Caco-2 (cell line): ENCODE data around the gene CTIF. TPM values are rescaled to one million over a fixed set of nuclear protein-coding genes. Genes with fewer than 3 reads are reported as not detected.

ENCODE experiments used
- BruUV-seq: library from RNA; stranded (reverse); fragments of 400-500 nt; replicated peaks from 2 replicates; lab custom pipeline; 2021; lab: Mats Ljungman, UMichigan
- CTCF ChIA-PET: fragments of 300-600 bp; sonication (Branson Sonifier 250); formaldehyde crosslinking; loops from one replicate; lab custom pipeline; 2022; ENCODE audit warnings: antibody characterized with exemption; lab: Charles Lee
- POLR2A ChIA-PET: fragments of 300-600 bp; sonication (Branson Sonifier 250); formaldehyde crosslinking; loops from one replicate; lab custom pipeline; 2022; ENCODE audit warnings: antibody characterized with exemption; lab: Charles Lee
- DNase-seq, 2 experiments: peaks; one replicate each; pipeline versions ENCODE4 v3.0.0 to v3.0.0-alpha.2; 2020 to 2022
- H3K27me3 ChIP-seq: replicated peaks from 2 replicates; pipeline ENCODE4 v1.6.0; 2011; ENCODE audit warnings: low read length; ENCODE audit not compliant: control insufficient read depth, insufficient read depth
- H3K36me3 ChIP-seq: 2 replicates; pipeline ENCODE4 v1.5.1; 2011; ENCODE audit warnings: low read length; ENCODE audit not compliant: control insufficient read depth, insufficient read depth
- H3K4me1 ChIP-seq: fragments of 250-450 bp; sonication (Bioruptor Pico); 2 replicates; pipeline ENCODE4 v1.5.1; 2020; ENCODE audit warnings: mild to moderate bottlenecking
- H3K4me3 ChIP-seq: 2 replicates; pipeline ENCODE4 v1.5.1; 2011; ENCODE audit warnings: low read depth, mild to moderate bottlenecking, control low read depth, low read length
- H3K9me3 ChIP-seq: fragments of 250-450 bp; sonication (Bioruptor Pico); 2 replicates; pipeline ENCODE4 v1.5.1; 2020; ENCODE audit warnings: mild to moderate bottlenecking, moderate library complexity
- H3K27ac Mint-ChIP-seq: one replicate; pipeline ENCODE4 v1.8.0; 2022; ENCODE audit warnings: mixed read lengths; ENCODE audit not compliant: unreplicated experiment
- H3K27me3 Mint-ChIP-seq: one replicate; pipeline ENCODE4 v1.8.0; 2022; ENCODE audit warnings: mixed read lengths; ENCODE audit not compliant: insufficient read depth, unreplicated experiment
- H3K36me3 Mint-ChIP-seq: one replicate; pipeline ENCODE4 v1.8.0; 2022; ENCODE audit warnings: mild to moderate bottlenecking, mixed read lengths; ENCODE audit not compliant: insufficient read depth, unreplicated experiment
- H3K4me1 Mint-ChIP-seq: one replicate; pipeline ENCODE4 v1.8.0; 2022; ENCODE audit warnings: low read depth, mixed read lengths; ENCODE audit not compliant: unreplicated experiment
- H3K4me3 Mint-ChIP-seq: one replicate; pipeline ENCODE4 v1.8.0; 2022; ENCODE audit warnings: mild to moderate bottlenecking, moderate library complexity, mixed read lengths; ENCODE audit not compliant: unreplicated experiment
- H3K9me3 Mint-ChIP-seq: one replicate; pipeline ENCODE4 v1.8.0; 2022; ENCODE audit warnings: mixed read lengths; ENCODE audit not compliant: unreplicated experiment
- CTCF ChIP-seq, 2 experiments: fragments of 200-600 bp in 1 of 2; IDR thresholded peaks; 1 replicate in 1 of 2; 2 replicates in 1 of 2; pipeline versions ENCODE4 v1.5.1 to v1.8.0; 2011 to 2022; ENCODE audit warnings: antibody characterized with exemption in 1 of 2, control low read depth in 1 of 2, inconsistent platforms in 1 of 2, low read depth in 1 of 2, low read length in 1 of 2, mild to moderate bottlenecking in 1 of 2, moderate library complexity in 1 of 2; ENCODE audit not compliant: insufficient read depth in 1 of 2, severe bottlenecking in 1 of 2, unreplicated experiment in 1 of 2
- intact Hi-C: fragments of 100-400 bp; cut with micrococcal nuclease; formaldehyde crosslinking; loops from one replicate; pipeline ENCODE4 v1.10.0; 2022; ENCODE audit not compliant: unreplicated experiment
- total RNA-seq: library from RNA; stranded (reverse); gene quantifications from 2 replicates; pipeline ENCODE4 v1.2.3, GENCODE V29; 2022

Gene CTIF
- total RNA-seq, 1 experiment from 2014 or later = 19.9 TPM

- no peaks in the 10 kb centered on the region for H3K9me3 ChIP-seq
- no peak for DNase-seq
- intact Hi-C loops = no loop called here
- H3K36me3 ChIP-seq = no peaks in the 10 kb centered on the region
- ChIA-PET POLR2A (no interaction called here), CTCF (no interaction called here)
- Mint-ChIP-seq H3K4me1 (peaks cover 1% of the 10 kb centered on the region), H3K27me3 (no peaks in the 10 kb centered on the region), H3K36me3 (no peaks in the 10 kb centered on the region), H3K4me3 (no peak overlapping the region), H3K9me3 (no peaks in the 10 kb centered on the region), H3K27ac (no peak overlapping the region)
- 0 out of 2 replicates have a peak, but pooled peaks cover under 1% of the 10 kb centered on the region for H3K4me1 ChIP-seq
- BruUV-seq = no TSS peak
- H3K27me3 ChIP-seq = no peaks in the 10 kb centered on the region
- TF ChIP-seq CTCF (IDR thresholded peaks at IDR 0.05; ENCODE audit: insufficient read depth in 1 of 2, low read depth in 1 of 2, low read length in 1 of 2, severe bottlenecking in 1 of 2, unreplicated experiment in 1 of 2) = no peak
- H3K4me3 ChIP-seq = no peak overlapping the region
These were observed 359.7 kb downstream of the CTIF start for GRCh38 chr18:48898521-48898920.

- Histone ChIP-seq H3K4me3 (no peak overlapping the region), H3K36me3 (no peaks in the 10 kb centered on the region), H3K4me1 (no peaks in the 10 kb centered on the region), H3K9me3 (no peaks in the 10 kb centered on the region), H3K27me3 (no peaks in the 10 kb centered on the region)
- H3K4me3 Mint-ChIP-seq = no peak overlapping the region
- no peaks in the 10 kb centered on the region for H3K27me3 Mint-ChIP-seq
- intact Hi-C loops = no loop called here
- no peak for DNase-seq
- no TSS peak for BruUV-seq
- H3K9me3 Mint-ChIP-seq = peaks cover 7% of the 10 kb centered on the region
- no peaks in the 10 kb centered on the region for H3K36me3 Mint-ChIP-seq
- ChIA-PET POLR2A (no interaction called here), CTCF (no interaction called here)
- no peaks in the 10 kb centered on the region for H3K4me1 Mint-ChIP-seq
- H3K27ac Mint-ChIP-seq = no peak overlapping the region
- no peak for TF ChIP-seq CTCF (IDR thresholded peaks at IDR 0.05; ENCODE audit: insufficient read depth in 1 of 2, low read depth in 1 of 2, low read length in 1 of 2, severe bottlenecking in 1 of 2, unreplicated experiment in 1 of 2)
These were observed 360.8 kb downstream of the CTIF start for GRCh38 chr18:48899558-48900174.

GRCh38 chr18:48900469-48900868, 361.6 kb downstream of the CTIF start:
- BruUV-seq = no TSS peak
- ChIA-PET CTCF (no interaction called here), POLR2A (no interaction called here)
- no peak for TF ChIP-seq CTCF (IDR thresholded peaks at IDR 0.05; ENCODE audit: insufficient read depth in 1 of 2, low read depth in 1 of 2, low read length in 1 of 2, severe bottlenecking in 1 of 2, unreplicated experiment in 1 of 2)
- Mint-ChIP-seq H3K4me3 (no peak overlapping the region), H3K36me3 (no peaks in the 10 kb centered on the region), H3K4me1 (no peaks in the 10 kb centered on the region), H3K27ac (no peak overlapping the region), H3K9me3 (peaks cover 15% of the 10 kb centered on the region), H3K27me3 (no peaks in the 10 kb centered on the region)
- intact Hi-C loops = no loop called here
- no peak for DNase-seq
- H3K36me3 ChIP-seq = no peaks in the 10 kb centered on the region
- no peak overlapping the region for H3K4me3 ChIP-seq
- no peaks in the 10 kb centered on the region for H3K4me1 ChIP-seq
- H3K27me3 ChIP-seq = no peaks in the 10 kb centered on the region
- H3K9me3 ChIP-seq = no peaks in the 10 kb centered on the region
